Measurements from ENCODE around the gene ZNF576. TPM values are rescaled to one million over a fixed set of nuclear protein-coding genes. Genes with fewer than 3 reads are reported as not detected.

The ZNF576 gene
- total and polyA plus RNA-seq, 2 of the 13 experiments (the other 11 are each of a cell fraction or from before 2014, with no cell fraction given) = 7.2 to 9.6 TPM

- in situ Hi-C loops (cut with HindIII; ENCODE audit: extremely low pct_ligation_motif_present, low pct_unique_long_range_greater_than_20kb) (no loop called here), intact Hi-C loops (cut with micrococcal nuclease; ENCODE audit: unreplicated experiment) (loop anchor here (10.0 kb wide), 1 partner anchor 65 kb away; the partner anchor contains the start of gene ETHE1)
- Histone ChIP-seq H3K79me2 (ENCODE audit: insufficient read depth, low read length) (peaks cover 4% of the 10 kb centered on the region), H3K36me3 (replicated peaks in 1 of 2; ENCODE audit: control insufficient read depth in 1 of 2, insufficient read depth in 2 of 2, low read length in 2 of 2) (peaks cover 3% of the 10 kb centered on the region in 2 experiments; a peak in 4 of 5 replicates), H3K4me2 (ENCODE audit: low read depth, low read length) (no peak overlapping the region), H3K9ac (ENCODE audit: insufficient read depth, low read depth, low read length) (no peak overlapping the region), H3K27me3 (ENCODE audit: control insufficient read depth in 1 of 2, insufficient read depth in 2 of 2, low read length in 2 of 2) (no peaks in the 10 kb centered on the region), H3K27ac (ENCODE audit: extremely low read length, insufficient read depth, low read length) (no peak overlapping the region), H3K4me3 (replicated peaks in 1 of 3; ENCODE audit: insufficient read depth in 1 of 3, low read depth in 2 of 3, low read length in 3 of 3) (no peak overlapping the region), H3K4me1 (ENCODE audit: insufficient read depth, low read length) (peaks cover 23% of the 10 kb centered on the region), H3K9me3 (ENCODE audit: low read length) (no peaks in the 10 kb centered on the region), H4K20me1 (ENCODE audit: insufficient read depth, low read length) (peaks cover 2% of the 10 kb centered on the region; the same call in 1 of the 2 replicates), H2AFZ (ENCODE audit: low read length) (no peak overlapping the region)
- BruUV-seq (replicated peaks) = no TSS peak
- no peak for DNase-seq (ENCODE audit: low spot score)
- 95% methylated on average over 6 of the region's 6 CpGs for WGBS (ENCODE audit: low lambda C conversion rate)
- TF ChIP-seq ZBTB1 (CRISPR knock-in tag; IDR thresholded peaks at IDR 0.05; ENCODE audit: borderline replicate concordance) (no peak), UBTF (CRISPR knock-in tag; IDR thresholded peaks at IDR 0.05) (no peak), NAIF1 (CRISPR knock-in tag; IDR thresholded peaks at IDR 0.05; ENCODE audit: borderline replicate concordance) (no peak), ATF1 (CRISPR knock-in tag; IDR thresholded peaks at IDR 0.05) (no peak), SALL1 (CRISPR knock-in tag; IDR thresholded peaks at IDR 0.05) (no peak), HNRNPLL (IDR thresholded peaks at IDR 0.05; ENCODE audit: low read depth, low read length, poor library complexity, severe bottlenecking) (no peak), TEF (CRISPR knock-in tag; IDR thresholded peaks at IDR 0.05) (no peak)
- ChIA-PET CTCF (ENCODE audit: low intra/inter-chr PET ratio, low total read pairs) (no interaction called here), POLR2A (no interaction called here)
- ATAC-seq = no peak
- FAIRE-seq = no peak
Observed at GRCh38 chr19:43589678-43590077, 6.7 kb upstream of the ZNF576 start.
